Skin of body (tissue), 2 donors: ENCODE data around the gene LHPP. TPM values are rescaled to one million over a fixed set of nuclear protein-coding genes. Genes with fewer than 3 reads are reported as not detected.
A peak's percentile ranks its signal among the peaks of the same experiment; 100 is the strongest.

Experiments
- DNase-seq: peaks from one replicate; lab custom pipeline; 2025; lab: John Stamatoyannopoulos, UW
- total RNA-seq: library from RNA; depleted of rRNA; stranded (reverse); fragments of >200 nt; gene quantifications from one replicate; pipeline ENCODE4 v1.2.3, GENCODE V29; 2014

LHPP gene
- total RNA-seq, 1 donor from 2014 or later: 7.7 TPM

- DNase-seq: no peak
Observed at GRCh38 chr10:124552691-124553276, 91.2 kb downstream of the LHPP start.

- no peak for DNase-seq
Observed at GRCh38 chr10:124554085-124554858, 92.6 kb downstream of the LHPP start.

- DNase-seq: no peak
Observed at GRCh38 chr10:124557167-124557566, 95.5 kb downstream of the LHPP start.

DNA sequence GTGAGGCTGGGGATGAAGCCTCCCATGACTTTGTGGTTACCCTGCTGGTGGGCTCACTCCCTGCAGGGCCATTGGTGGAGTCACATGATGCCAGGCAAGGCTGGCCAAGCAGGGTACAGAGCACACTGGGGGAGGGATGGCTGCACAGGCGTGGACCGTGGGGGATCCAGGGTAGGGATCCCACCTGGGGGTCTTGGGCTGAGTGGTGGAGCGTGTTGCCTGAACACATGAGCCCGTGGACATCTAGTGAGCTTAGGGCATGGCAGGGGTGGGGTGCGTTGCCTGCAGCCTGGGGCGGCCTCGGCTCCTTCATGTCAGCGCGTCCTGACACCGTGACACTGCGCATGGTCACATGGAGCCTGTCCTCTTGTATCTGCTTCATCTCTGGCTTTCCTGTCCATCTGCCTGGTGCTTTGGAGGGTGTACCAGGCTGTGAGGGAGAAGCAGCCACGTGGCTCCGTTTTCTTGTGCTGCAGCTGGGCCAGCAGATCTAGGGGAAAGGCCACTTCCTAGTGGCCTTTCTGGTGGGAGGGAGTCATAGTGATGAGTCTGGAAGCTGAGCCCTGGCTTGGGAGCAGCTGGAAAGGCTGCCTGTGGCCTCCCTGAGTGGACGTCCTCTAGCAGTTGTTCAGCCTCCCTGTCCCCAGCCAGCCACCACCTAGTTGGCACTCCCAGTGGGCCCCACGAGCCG is 96.2 kb downstream of the LHPP start:
- DNase-seq: no peak

DNA sequence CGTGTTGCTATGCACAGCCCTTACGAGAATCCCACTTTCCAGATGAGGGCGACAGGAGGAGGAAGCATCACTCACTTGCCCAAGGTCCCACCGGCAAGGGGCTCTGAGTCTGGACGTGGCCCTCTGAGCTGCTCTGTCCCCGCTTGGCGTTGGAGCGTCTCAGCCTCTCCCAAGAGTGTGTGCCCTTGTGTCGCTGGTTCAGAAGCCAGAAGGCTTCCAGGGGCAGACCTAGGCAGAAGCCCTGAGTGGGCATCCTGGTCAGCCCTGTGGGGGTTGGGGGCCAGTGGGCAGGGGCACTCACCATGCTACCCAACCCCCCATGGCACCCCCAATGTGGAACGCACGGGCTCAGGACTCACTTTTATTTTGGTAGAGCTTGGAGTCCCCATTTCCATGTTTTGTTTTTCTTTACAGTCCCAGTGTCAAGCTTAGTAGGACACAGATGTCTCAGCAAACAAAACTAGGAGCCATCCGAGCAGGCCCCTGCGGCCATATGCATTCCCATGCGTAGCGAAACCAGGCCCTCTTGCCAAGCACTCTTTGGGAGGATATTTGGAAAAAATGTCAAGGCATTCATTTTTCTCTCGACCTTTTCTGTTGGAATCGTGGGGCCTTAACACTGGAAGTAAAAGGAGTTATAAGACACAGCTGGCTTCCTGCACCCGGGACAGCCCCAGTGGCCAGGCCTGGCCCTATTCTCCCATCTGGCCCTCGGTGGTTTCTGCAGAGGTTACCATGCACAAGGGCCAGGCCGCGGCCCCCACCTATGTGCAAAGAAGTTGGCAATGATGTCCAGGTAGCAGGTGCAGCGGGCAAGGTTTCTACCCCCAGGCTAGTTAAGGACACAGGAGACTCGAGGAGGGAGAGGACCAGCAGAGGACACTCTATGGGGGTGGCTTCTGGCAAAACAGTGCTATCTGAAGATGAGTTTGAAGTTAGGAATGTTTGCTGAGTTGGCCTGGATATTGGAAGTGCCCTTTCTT is 97.0 kb downstream of the LHPP start:
- no peak for DNase-seq

GRCh38 chr10:124559372-124560132 is 97.9 kb downstream of the LHPP start:
- DNase-seq: no peak

- DNase-seq: peak; percentile 85
Observed at GRCh38 chr10:124560377-124561105, 98.9 kb downstream of the LHPP start.

GRCh38 chr10:124561206-124561605 is 99.6 kb downstream of the LHPP start:
- no peak for DNase-seq

DNA sequence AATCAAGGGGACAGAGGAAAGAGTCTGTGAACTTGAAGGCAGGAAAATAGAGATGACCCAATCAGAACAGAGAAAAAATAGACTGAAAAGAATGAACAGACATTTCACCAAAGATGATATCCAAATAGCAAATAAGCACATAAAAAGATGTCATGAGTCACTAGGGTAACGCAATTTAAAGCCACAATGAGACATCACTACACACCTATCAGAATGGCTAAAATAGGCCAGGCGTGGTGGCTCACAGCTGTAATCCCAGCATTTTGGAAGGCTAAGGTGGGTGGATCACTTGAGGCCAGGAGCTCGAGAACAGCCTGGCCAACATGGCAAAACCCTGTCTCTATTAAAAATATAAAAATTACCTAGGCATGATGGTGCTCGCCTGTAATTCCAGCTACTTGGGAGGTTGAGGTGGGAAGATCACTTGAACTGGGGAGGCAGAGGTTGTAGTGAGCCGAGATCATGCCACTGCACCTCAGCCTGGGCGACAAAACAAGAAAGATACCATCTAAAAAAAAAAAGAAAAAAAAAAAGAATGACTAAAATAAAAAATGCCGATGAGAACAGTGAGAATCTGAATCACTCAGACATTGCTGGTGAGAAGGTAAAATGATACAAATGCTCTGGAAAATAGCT is 100.9 kb downstream of the LHPP start:
- DNase-seq: no peak

GRCh38 chr10:124563320-124564040 is 101.9 kb downstream of the LHPP start:
- no peak for DNase-seq

DNA sequence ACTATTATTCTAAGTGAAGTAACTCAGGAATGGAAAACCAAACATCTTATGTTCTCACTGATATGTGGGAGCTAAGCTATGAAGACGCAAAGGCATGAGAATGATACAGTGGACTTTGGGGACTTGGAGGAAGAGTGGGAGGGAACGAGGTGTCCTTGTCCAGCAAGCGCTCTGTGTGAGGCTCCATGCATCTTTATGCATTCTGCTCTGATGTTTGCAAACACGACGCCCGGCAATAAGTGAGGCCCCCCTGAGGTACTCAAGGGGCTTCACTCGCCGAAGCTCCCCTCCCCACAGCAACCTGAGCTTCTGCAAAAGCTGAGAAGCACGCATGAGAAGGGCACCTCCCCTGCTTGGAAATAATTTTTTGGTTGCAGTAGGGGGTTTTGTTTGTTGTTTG is 103.3 kb downstream of the LHPP start:
- no peak for DNase-seq

- DNase-seq: no peak
Observed at GRCh38 chr10:124565565-124566221, 104.1 kb downstream of the LHPP start.

GRCh38 chr10:124566222-124566888 is 104.7 kb downstream of the LHPP start:
- no peak for DNase-seq

GRCh38 chr10:124566981-124567835 is 105.6 kb downstream of the LHPP start:
- no peak for DNase-seq

DNA sequence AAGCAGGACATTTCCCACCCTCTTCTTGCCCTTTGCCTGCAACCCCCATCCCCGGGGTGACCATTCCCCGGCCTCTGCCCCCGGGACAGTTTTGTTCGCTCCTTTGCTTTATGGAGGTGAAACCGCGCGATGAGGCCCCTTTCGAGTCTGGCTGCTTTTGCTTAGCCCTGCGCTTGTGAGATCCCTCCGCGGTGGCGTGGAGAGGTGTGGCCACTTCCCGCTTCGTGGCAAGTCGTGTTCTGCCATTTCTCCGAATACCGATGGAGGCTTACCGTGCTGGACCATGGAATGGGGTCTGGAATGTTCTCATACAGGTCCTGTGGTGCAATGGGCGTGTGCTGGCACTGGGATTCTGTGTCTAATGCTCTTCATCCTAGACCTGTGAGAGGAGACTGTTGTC is 106.7 kb downstream of the LHPP start:
- no peak for DNase-seq

- no peak for DNase-seq
Observed at GRCh38 chr10:124568848-124569622, 107.4 kb downstream of the LHPP start.
